GM12891 (cell line): ENCODE results near the gene TSPAN10.
A peak's percentile ranks its signal among the peaks of the same experiment; 100 is the strongest.

Experiments used
- DNase-seq: peaks from one replicate; pipeline ENCODE4 v3.0.0; 2011; ENCODE audit warnings: low spot score; ENCODE audit not compliant: insufficient read length
- FAIRE-seq: peaks from 2 replicates; lab custom pipeline; 2011; peaks lifted over from hg19 to GRCh38; lab: Jason Lieb, UNC
- PAX5 ChIP-seq: IDR thresholded peaks from 2 replicates; pipeline ENCODE4 v1.6.1; 2011; ENCODE audit warnings: low read length, moderate library complexity, mild to moderate bottlenecking; ENCODE audit not compliant: insufficient read depth, severe bottlenecking
- POLR2A ChIP-seq: IDR thresholded peaks from 2 replicates; pipeline ENCODE4 v1.6.1; 2011; ENCODE audit warnings: low read depth, low read length, control low read depth
- POLR2AphosphoS5 ChIP-seq: IDR thresholded peaks from 2 replicates; pipeline ENCODE4 v1.6.1; 2011; ENCODE audit warnings: low read depth, low read length, control low read depth
- POU2F2 ChIP-seq: IDR thresholded peaks from 2 replicates; pipeline ENCODE4 v1.6.1; 2011; ENCODE audit warnings: low read depth, mild to moderate bottlenecking, control low read depth, low read length, moderate library complexity
- SPI1 ChIP-seq: IDR thresholded peaks from 2 replicates; pipeline ENCODE4 v1.6.1; 2011; ENCODE audit warnings: low read depth, low read length, control low read depth
- TAF1 ChIP-seq: IDR thresholded peaks from 2 replicates; pipeline ENCODE4 v1.6.1; 2011; ENCODE audit warnings: low read depth, low read length, control low read depth

Gene TSPAN10

GRCh38 chr17:81684442-81684911, 47.5 kb downstream of the TSPAN10 start:
- DNase-seq (no peak), FAIRE-seq (peak; percentile 59)
- no peak for TF ChIP-seq SPI1
- no peak for TF ChIP-seq PAX5
- no peak for TF ChIP-seq POLR2AphosphoS5
- no peak for TF ChIP-seq POLR2A

GRCh38 chr17:81685108-81685507, 48.1 kb downstream of the TSPAN10 start:
- FAIRE-seq (no peak), DNase-seq (no peak)
- TF ChIP-seq PAX5 (no peak), POLR2A (no peak), POU2F2 (no peak)

GRCh38 chr17:81686614-81687013, 49.6 kb downstream of the TSPAN10 start:
- DNase-seq (no peak), FAIRE-seq (no peak)
- no peak for TF ChIP-seq POLR2AphosphoS5
- TF ChIP-seq POU2F2 = no peak
- no peak for TF ChIP-seq PAX5
- TF ChIP-seq SPI1 = no peak
- no peak for TF ChIP-seq POLR2A

- no peak for DNase-seq
- no peak for TF ChIP-seq PAX5
- TF ChIP-seq SPI1 = no peak
- no peak for TF ChIP-seq TAF1
- TF ChIP-seq POLR2A = no peak
- no peak for TF ChIP-seq POU2F2
- no peak for TF ChIP-seq POLR2AphosphoS5
- FAIRE-seq = no peak
Measured at GRCh38 chr17:81687770-81688541, 51.0 kb downstream of the TSPAN10 start.

- TF ChIP-seq PAX5 (no peak), POLR2AphosphoS5 (no peak), POLR2A (no peak)
- FAIRE-seq = no peak
- DNase-seq = no peak
Measured at GRCh38 chr17:81688616-81689015, 51.6 kb downstream of the TSPAN10 start.

DNA sequence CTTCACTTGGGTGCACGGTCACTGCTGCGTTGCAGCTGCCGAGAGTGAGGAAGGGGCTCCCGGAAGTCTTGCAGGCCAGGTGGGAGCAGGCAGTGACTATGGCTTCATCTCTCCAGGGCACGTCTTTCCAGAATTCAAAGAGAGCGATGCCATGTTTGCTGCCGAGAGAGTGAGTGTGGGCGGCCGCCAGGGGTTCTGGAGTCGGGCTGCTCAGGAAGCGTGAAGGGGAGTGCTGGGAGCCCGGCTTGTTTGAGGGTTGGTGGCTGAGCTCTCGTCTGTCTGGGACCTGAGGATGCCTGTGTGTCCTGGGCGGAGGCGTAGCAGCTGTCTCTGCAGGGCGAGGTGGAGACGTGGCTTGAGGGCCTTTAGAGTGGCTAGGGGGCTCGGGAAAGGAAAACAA, 53.1 kb downstream of the TSPAN10 start:
- TF ChIP-seq POLR2AphosphoS5 = no peak
- TF ChIP-seq POU2F2 = no peak
- TF ChIP-seq PAX5 = no peak
- no peak for TF ChIP-seq TAF1
- no peak for TF ChIP-seq SPI1
- TF ChIP-seq POLR2A = no peak
- DNase-seq (no peak), FAIRE-seq (no peak)

- TF ChIP-seq POU2F2 (no peak), PAX5 (no peak), SPI1 (no peak), POLR2A (no peak), TAF1 (no peak), POLR2AphosphoS5 (no peak)
- FAIRE-seq = no peak
- DNase-seq = no peak
Measured at GRCh38 chr17:81690549-81690948, 53.6 kb downstream of the TSPAN10 start.

GRCh38 chr17:81691196-81691595, 54.2 kb downstream of the TSPAN10 start:
- DNase-seq (no peak), FAIRE-seq (no peak)
- TF ChIP-seq PAX5 (no peak), POU2F2 (no peak), POLR2AphosphoS5 (no peak), TAF1 (no peak), POLR2A (no peak), SPI1 (no peak)

- TF ChIP-seq POLR2AphosphoS5 (no peak), POLR2A (no peak), SPI1 (no peak), POU2F2 (no peak), TAF1 (no peak), PAX5 (no peak)
- DNase-seq = no peak
- FAIRE-seq = no peak
Measured at GRCh38 chr17:81691608-81692007, 54.6 kb downstream of the TSPAN10 start.
